22Rv1 (cell line): ENCODE measurements around the gene RPRD2.

ENCODE experiments used
- ZFX ChIP-seq: fragments of 450-650 bp; IDR thresholded peaks from 2 replicates; pipeline ENCODE4 v1.6.1; 2017; ENCODE audit warnings: antibody characterized with exemption, borderline replicate concordance
- TF ChIP-seq, protein P1 (sequence below): fragments of 450-650 bp; IDR thresholded peaks from 2 replicates; pipeline ENCODE4 v1.5.1; 2017; ENCODE audit warnings: mild to moderate bottlenecking

DNA sequence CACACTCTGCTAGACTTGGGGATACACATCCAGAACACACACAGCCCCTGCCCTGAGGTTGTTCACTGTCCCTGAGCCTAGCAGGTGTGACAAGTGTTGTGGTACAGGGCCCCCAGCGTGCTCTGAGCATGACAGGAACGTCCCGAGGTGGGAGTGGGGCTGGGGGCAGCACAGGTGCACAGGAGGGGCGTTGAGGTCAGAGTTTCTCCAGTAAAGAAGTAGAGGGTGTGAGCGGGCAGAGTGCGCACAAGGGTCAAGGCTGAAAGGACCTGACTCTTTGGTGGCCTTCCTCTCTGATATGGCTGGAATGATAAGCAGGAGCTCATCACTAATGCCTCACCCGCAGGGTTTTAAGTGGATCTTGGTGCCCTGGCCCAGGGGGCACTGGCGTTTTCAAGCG lies 150.3 kb downstream of the RPRD2 start:
- TF ChIP-seq, protein P1, sequence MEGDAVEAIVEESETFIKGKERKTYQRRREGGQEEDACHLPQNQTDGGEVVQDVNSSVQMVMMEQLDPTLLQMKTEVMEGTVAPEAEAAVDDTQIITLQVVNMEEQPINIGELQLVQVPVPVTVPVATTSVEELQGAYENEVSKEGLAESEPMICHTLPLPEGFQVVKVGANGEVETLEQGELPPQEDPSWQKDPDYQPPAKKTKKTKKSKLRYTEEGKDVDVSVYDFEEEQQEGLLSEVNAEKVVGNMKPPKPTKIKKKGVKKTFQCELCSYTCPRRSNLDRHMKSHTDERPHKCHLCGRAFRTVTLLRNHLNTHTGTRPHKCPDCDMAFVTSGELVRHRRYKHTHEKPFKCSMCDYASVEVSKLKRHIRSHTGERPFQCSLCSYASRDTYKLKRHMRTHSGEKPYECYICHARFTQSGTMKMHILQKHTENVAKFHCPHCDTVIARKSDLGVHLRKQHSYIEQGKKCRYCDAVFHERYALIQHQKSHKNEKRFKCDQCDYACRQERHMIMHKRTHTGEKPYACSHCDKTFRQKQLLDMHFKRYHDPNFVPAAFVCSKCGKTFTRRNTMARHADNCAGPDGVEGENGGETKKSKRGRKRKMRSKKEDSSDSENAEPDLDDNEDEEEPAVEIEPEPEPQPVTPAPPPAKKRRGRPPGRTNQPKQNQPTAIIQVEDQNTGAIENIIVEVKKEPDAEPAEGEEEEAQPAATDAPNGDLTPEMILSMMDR: no peak
- no peak for TF ChIP-seq ZFX
